ENCODE measurements around the gene PTTG1IP2. TPM values are rescaled to one million over a fixed set of nuclear protein-coding genes. Genes with fewer than 3 reads are reported as not detected.

The PTTG1IP2 gene
- total and polyA plus RNA-seq, 2 experiments from 2014 or later = not detected

GRCh38 chr7:90516257-90516656 lies 46.8 kb downstream of the PTTG1IP2 start:
- no peaks in the 10 kb centered on the region for H3K36me3 Mint-ChIP-seq (ENCODE audit: low read depth)
- H3K36me3 ChIP-seq (ENCODE audit: insufficient read depth) = no peaks in the 10 kb centered on the region
- peaks cover 3% of the 10 kb centered on the region for H3K27me3 Mint-ChIP-seq (ENCODE audit: insufficient read depth, low read depth, poor library complexity)
- H3K9me3 Mint-ChIP-seq = no peaks in the 10 kb centered on the region; the same call in 2 of the 3 replicates
- peaks cover 37% of the 10 kb centered on the region for H3K4me1 Mint-ChIP-seq
- H3K4me3 Mint-ChIP-seq = no peak overlapping the region
- DNase-seq (ENCODE audit: low spot score) = no peak
- H3K4me2 ChIP-seq = no peak overlapping the region
- no peaks in the 10 kb centered on the region for H3K27me3 ChIP-seq (ENCODE audit: insufficient read depth)
- no peak overlapping the region for H3K27ac ChIP-seq (ENCODE audit: low read depth)
- H3K27ac Mint-ChIP-seq = no peak overlapping the region
- no peak for ATAC-seq
- no peaks in the 10 kb centered on the region for H3K79me2 ChIP-seq (replicated peaks; ENCODE audit: insufficient read depth)
- no peaks in the 10 kb centered on the region for H4K20me1 ChIP-seq (replicated peaks; ENCODE audit: insufficient read depth)
- no peaks in the 10 kb centered on the region for H3K9me2 ChIP-seq (ENCODE audit: insufficient read depth)
- no peak overlapping the region for H3K4me3 ChIP-seq
- H2AFZ ChIP-seq = no peak overlapping the region
- no peaks in the 10 kb centered on the region for H3F3A ChIP-seq (replicated peaks; ENCODE audit: low read depth)
- TF ChIP-seq EZH2phosphoT487 (IDR thresholded peaks at IDR 0.05; ENCODE audit: unreplicated experiment) = no peak
- TF ChIP-seq EZH2 (IDR thresholded peaks at IDR 0.05; ENCODE audit: low read depth, unreplicated experiment) = no peak
- TF ChIP-seq POLR2AphosphoS5 (IDR thresholded peaks at IDR 0.05; ENCODE audit: low read depth) = no peak
- TF ChIP-seq ZNF331 (CRISPR knock-in tag; IDR thresholded peaks at IDR 0.05; ENCODE audit: low read depth) = no peak
- TF ChIP-seq NANOG (IDR thresholded peaks at IDR 0.05; ENCODE audit: borderline replicate concordance) = no peak
- no peak for TF ChIP-seq CREB1 (CRISPR knock-in tag; IDR thresholded peaks at IDR 0.05; ENCODE audit: low read depth)
- no peak for TF ChIP-seq REST (IDR thresholded peaks at IDR 0.05; ENCODE audit: unreplicated experiment)
- TF ChIP-seq JUNB (IDR thresholded peaks at IDR 0.05; ENCODE audit: unreplicated experiment) = no peak
- TF ChIP-seq ZNF114 (CRISPR knock-in tag; IDR thresholded peaks at IDR 0.05) = no peak
- H3K4me1 ChIP-seq (ENCODE audit: insufficient read depth) = peaks cover 38% of the 10 kb centered on the region

GRCh38 chr7:90518630-90519029 lies 49.2 kb downstream of the PTTG1IP2 start:
- Mint-ChIP-seq H3K4me1 (peaks cover 40% of the 10 kb centered on the region), H3K9me3 (no peaks in the 10 kb centered on the region), H3K27me3 (ENCODE audit: insufficient read depth, low read depth, poor library complexity) (no peaks in the 10 kb centered on the region), H3K36me3 (ENCODE audit: low read depth) (no peaks in the 10 kb centered on the region), H3K4me3 (no peak overlapping the region), H3K27ac (no peak overlapping the region)
- Histone ChIP-seq H2AFZ (no peak overlapping the region), H3K36me3 (ENCODE audit: insufficient read depth) (no peaks in the 10 kb centered on the region), H3K79me2 (replicated peaks; ENCODE audit: insufficient read depth) (no peaks in the 10 kb centered on the region), H3K4me3 (no peak overlapping the region), H4K20me1 (replicated peaks; ENCODE audit: insufficient read depth) (no peaks in the 10 kb centered on the region), H3K27ac (ENCODE audit: low read depth) (no peak overlapping the region), H3K4me2 (peak overlapping the region; percentile 47; the same call in 1 of the 2 replicates), H3K4me1 (ENCODE audit: insufficient read depth) (peaks cover 41% of the 10 kb centered on the region), H3K9me2 (ENCODE audit: insufficient read depth) (no peaks in the 10 kb centered on the region), H3K27me3 (ENCODE audit: insufficient read depth) (no peaks in the 10 kb centered on the region), H3F3A (replicated peaks; ENCODE audit: low read depth) (no peaks in the 10 kb centered on the region)
- ATAC-seq = no peak
- no peak for DNase-seq (ENCODE audit: low spot score)
- TF ChIP-seq EZH2phosphoT487 (IDR thresholded peaks at IDR 0.05; ENCODE audit: unreplicated experiment) (no peak), ZNF462 (CRISPR knock-in tag; IDR thresholded peaks at IDR 0.05) (no peak)
- TF ChIP-seq, protein P1, sequence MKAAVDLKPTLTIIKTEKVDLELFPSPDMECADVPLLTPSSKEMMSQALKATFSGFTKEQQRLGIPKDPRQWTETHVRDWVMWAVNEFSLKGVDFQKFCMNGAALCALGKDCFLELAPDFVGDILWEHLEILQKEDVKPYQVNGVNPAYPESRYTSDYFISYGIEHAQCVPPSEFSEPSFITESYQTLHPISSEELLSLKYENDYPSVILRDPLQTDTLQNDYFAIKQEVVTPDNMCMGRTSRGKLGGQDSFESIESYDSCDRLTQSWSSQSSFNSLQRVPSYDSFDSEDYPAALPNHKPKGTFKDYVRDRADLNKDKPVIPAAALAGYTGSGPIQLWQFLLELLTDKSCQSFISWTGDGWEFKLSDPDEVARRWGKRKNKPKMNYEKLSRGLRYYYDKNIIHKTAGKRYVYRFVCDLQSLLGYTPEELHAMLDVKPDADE (IDR thresholded peaks at IDR 0.05) = no peak

All from GM23338 (cell line).